GDM1 (cell line): Measurements from ENCODE around the gene RRP15.

ENCODE experiments used
- DNase-seq: peaks from one replicate; lab custom pipeline; 2025; lab: John Stamatoyannopoulos, UW

The RRP15 gene

GRCh38 chr1:218341325-218341724 is 56.2 kb downstream of the RRP15 start:
- DNase-seq = no peak

GRCh38 chr1:218342091-218342490 is 57.0 kb downstream of the RRP15 start:
- no peak for DNase-seq

GRCh38 chr1:218344814-218345672 is 60.0 kb downstream of the RRP15 start, which contains the start of gene TGFB2:
TGFB2 (plus strand) TSS chr1:218345336; CDS start chr1:218346702, 1,366 bp downstream.
- DNase-seq = no peak

GRCh38 chr1:218345673-218346390 is 60.7 kb downstream of the RRP15 start:
- peak; percentile 23 for DNase-seq

GRCh38 chr1:218346391-218347204 is 61.5 kb downstream of the RRP15 start:
- DNase-seq = no peak

- DNase-seq = no peak
These were observed 62.2 kb downstream of the RRP15 start for GRCh38 chr1:218347336-218347722.

GRCh38 chr1:218347723-218348627 is 62.9 kb downstream of the RRP15 start:
- DNase-seq = no peak

- no peak for DNase-seq
These were observed 63.6 kb downstream of the RRP15 start for GRCh38 chr1:218348628-218349071.

- no peak for DNase-seq
These were observed 64.4 kb downstream of the RRP15 start for GRCh38 chr1:218349348-218350034.

- no peak for DNase-seq
These were observed 65.0 kb downstream of the RRP15 start for GRCh38 chr1:218350035-218350525.

GRCh38 chr1:218350801-218351266 is 65.7 kb downstream of the RRP15 start:
- DNase-seq = no peak

- peak; percentile 27 for DNase-seq
These were observed 66.4 kb downstream of the RRP15 start for GRCh38 chr1:218351391-218352074.

GRCh38 chr1:218352075-218352438 is 67.0 kb downstream of the RRP15 start:
- DNase-seq = no peak

- no peak for DNase-seq
These were observed 68.6 kb downstream of the RRP15 start for GRCh38 chr1:218353656-218354055.

GRCh38 chr1:218355278-218355677 is 70.2 kb downstream of the RRP15 start:
- no peak for DNase-seq

GRCh38 chr1:218357211-218357892 is 72.3 kb downstream of the RRP15 start:
- no peak for DNase-seq

- DNase-seq = no peak
These were observed 72.8 kb downstream of the RRP15 start for GRCh38 chr1:218357893-218358232.

- DNase-seq = no peak
These were observed 76.4 kb downstream of the RRP15 start for GRCh38 chr1:218361298-218362065.
